Measurements from ENCODE around the gene KCNIP1. TPM values are rescaled to one million over a fixed set of nuclear protein-coding genes. Genes with fewer than 3 reads are reported as not detected.
A peak's percentile ranks its signal among the peaks of the same experiment; 100 is the strongest.

KCNIP1 gene
- total and polyA plus RNA-seq, 10 of the 15 experiments (the other 5 are each of a cell fraction or from before 2014, with no cell fraction given): not detected

GRCh38 chr5:170711300-170711699 is 207.5 kb downstream of the KCNIP1 start:
- in situ Hi-C loops (cut with MboI) (no loop called here), intact Hi-C loops (cut with micrococcal nuclease; ENCODE audit: unreplicated experiment) (no loop called here)
- H2AFZ ChIP-seq (ENCODE audit: control insufficient read depth, low read depth, low read length): no peak overlapping the region

More at GRCh38 chr5:170711300-170711699, 207.5 kb downstream of the KCNIP1 start:
- Histone ChIP-seq H3K9ac (ENCODE audit: control insufficient read depth, insufficient read depth, low read length) (no peak overlapping the region), H3K79me2 (ENCODE audit: control insufficient read depth, insufficient read depth, low read length) (no peaks in the 10 kb centered on the region), H3K27ac (ENCODE audit: control insufficient read depth, insufficient read depth) (no peak overlapping the region), H4K20me1 (ENCODE audit: control insufficient read depth, insufficient read depth) (no peaks in the 10 kb centered on the region), H3K36me3 (ENCODE audit: control insufficient read depth in 2 of 2, insufficient read depth in 2 of 2, low read length in 1 of 2) (no peaks in the 10 kb centered on the region), H3K27me3 (replicated peaks in 1 of 2; ENCODE audit: control insufficient read depth in 2 of 2, insufficient read depth in 2 of 2, low read length in 1 of 2) (no peaks in the 10 kb centered on the region; a peak in 3 of 4 replicates), H3K4me2 (ENCODE audit: control insufficient read depth, insufficient read depth) (no peak overlapping the region), H3K4me1 (ENCODE audit: control insufficient read depth, insufficient read depth, low read length) (no peaks in the 10 kb centered on the region), H3K4me3 (no peak overlapping the region), H3K9me3 (replicated peaks; ENCODE audit: control insufficient read depth, insufficient read depth, low read length) (no peaks in the 10 kb centered on the region)
- no peak for TF ChIP-seq POLR2A (IDR thresholded peaks at IDR 0.05; ENCODE audit: low read depth, low read length)
- no peak for TF ChIP-seq CHD4 (IDR thresholded peaks at IDR 0.05)
- no peak for TF ChIP-seq NR2C1 (IDR thresholded peaks at IDR 0.05)
- no peak for TF ChIP-seq HDAC2 (IDR thresholded peaks at IDR 0.05)
- TF ChIP-seq PML (IDR thresholded peaks at IDR 0.05; ENCODE audit: low read length): no peak
- TF ChIP-seq E2F8 (IDR thresholded peaks at IDR 0.05; ENCODE audit: low read depth, partially characterized antibody): no peak
- TF ChIP-seq CHD2 (IDR thresholded peaks at IDR 0.05; ENCODE audit: borderline replicate concordance, low read depth, low read length): no peak
- 0 out of 2 replicates have a peak, but pooled peaks have one; percentile 30 for TF ChIP-seq ATF7 (IDR thresholded peaks at IDR 0.05; ENCODE audit: low read depth)
- no peak for TF ChIP-seq CEBPZ (IDR thresholded peaks at IDR 0.05; ENCODE audit: low read depth, low read length)
- BruUV-seq (replicated peaks): no TSS peak
- RAD21 ChIA-PET (ENCODE audit: unreplicated experiment): no interaction called here
- SMC1A ChIA-PET (ENCODE audit: uncharacterized antibody, unreplicated experiment): no interaction called here
- 70% methylated on average over 4 of the region's 4 CpGs for WGBS (ENCODE audit: insufficient coverage, insufficient replicate concordance, low lambda C conversion rate, missing lambda C conversion rate)
- POLR2A ChIA-PET: no interaction called here
- DNase-seq (ENCODE audit: low read depth, low spot score) (no peak), FAIRE-seq (no peak), ATAC-seq (no peak)
- CTCF ChIA-PET: no interaction called here

All from GM12878 (cell line).